Measurements from ENCODE around the gene TUBB2B.
A peak's percentile ranks its signal among the peaks of the same experiment; 100 is the strongest.

Gene TUBB2B

DNA sequence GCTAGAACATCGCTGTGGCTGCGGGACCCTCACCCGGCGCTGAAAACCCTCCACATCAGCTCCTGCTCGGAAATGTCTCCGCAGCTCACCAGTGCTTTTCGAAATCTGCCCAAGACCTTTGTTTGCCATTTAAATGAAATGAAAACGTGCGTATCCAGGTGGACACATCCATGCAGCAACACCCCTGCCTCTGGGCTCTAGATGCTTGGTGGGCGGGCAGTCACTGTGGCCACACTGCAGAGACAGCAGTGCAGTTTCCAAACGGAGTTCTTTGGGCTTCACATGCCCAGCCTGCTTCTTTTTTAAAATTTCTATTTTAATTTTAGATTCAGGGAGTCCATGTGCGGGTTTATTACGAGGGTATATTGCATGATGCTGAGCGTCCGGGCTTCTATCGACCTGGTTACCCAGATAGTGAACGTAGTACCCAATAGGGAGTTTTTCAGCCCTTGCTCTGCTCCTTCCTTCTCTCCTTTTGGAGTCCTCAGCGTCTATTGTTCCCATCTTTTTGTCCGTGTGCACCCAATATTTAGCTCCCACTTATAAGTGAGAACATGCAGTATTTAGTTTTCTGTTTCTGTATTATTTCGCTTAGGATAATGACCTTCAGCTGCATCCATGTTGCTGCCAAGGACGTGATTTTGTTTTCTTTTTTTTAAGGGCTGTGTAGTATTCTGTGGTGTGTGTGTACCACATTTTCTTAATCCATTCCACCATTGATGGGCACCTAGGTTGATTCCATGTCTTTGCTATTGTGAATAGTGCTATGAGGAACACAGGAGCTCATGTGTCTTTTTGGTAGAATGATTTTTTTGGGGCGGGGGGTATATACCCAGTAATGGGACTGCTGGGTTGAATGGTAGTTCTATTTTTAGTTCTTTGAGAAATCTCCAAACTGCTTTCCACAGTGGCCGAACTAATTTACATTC lies 4.8 kb upstream of the TUBB2B start:
- no peak for DNase-seq

DNA sequence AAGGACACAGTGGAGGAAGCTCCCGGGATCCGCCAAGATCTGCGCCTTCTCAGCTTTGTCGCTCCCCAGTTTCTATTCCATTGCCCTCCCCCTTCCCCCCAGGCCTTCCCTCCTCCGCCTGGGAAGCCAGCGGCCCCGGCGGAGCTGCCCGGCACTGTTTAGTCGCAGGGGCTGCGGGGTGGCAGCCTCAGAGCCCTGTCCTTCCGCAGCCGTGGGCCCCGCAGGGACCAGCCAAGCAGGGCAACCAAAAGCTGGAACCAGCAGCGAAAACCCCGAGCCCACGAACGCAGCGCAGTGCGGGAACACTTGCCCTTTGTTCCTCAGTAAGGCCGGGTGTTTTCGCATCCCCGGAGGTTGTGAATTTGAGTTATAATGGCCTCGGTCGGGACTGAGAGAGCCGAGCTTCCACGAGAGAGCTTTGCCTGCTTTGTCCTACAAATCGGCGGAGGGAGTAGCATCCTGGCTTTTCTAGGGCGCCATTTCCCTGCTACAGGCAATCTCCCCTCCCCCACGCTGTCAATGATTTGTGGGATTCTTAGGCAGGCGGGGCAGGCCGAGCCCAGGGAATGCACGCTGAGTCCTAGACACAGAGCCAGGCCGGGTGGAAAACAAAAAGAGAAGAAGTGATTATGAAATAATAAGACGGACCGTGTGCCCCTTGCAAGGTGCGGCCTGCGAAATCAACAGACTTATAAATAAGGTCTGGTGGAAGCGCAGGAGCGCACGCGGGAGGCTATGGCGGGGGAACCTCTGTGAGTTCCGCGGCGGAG lies 4.0 kb upstream of the TUBB2B start:
- DNase-seq, result peak; percentile 78

DNA sequence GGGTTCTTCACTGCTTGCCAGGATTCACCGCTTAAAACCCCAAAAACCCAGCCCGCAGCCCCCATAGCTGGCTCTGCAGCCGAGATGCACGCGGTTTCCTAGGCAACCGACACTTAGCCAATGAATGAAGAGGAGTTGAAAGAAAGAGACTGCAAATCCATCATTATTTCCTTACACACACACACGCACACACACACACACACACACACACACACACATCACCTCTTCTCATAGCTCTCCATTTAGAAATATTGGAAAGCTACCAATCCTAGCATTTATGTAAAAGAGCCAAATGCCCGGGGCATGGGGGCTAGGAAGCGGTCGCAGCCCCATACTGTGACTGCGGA lies 3.4 kb upstream of the TUBB2B start:
- peak; percentile 90 for DNase-seq

DNA sequence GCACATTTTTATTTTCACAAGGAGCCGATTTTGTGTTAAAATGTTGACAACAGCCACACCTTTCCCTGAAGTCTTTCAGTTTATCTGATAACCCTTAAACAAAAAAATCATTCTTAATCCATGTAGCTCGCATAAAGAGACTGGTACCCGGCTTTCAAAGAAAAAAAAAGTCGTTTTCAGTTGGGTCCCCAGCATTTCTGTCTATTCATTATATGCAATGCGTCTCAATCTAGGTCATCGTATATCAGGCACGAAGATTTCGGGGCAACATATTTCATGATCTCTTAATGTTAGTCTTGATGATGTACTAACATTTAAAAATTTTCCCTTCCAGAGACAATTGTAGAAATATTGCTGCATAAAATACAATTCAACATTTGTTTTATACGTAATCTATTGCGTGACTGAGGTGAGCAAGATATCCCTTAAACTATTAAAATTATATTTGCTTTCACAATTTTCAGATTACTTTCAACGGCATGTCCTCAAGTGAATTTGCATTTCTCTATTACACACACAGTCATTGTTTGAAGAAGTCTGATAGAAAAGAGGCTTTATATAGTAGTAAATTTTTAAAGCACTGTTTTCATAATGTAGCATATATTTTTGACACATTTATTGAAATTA lies 2.9 kb upstream of the TUBB2B start:
- DNase-seq, result no peak

DNA sequence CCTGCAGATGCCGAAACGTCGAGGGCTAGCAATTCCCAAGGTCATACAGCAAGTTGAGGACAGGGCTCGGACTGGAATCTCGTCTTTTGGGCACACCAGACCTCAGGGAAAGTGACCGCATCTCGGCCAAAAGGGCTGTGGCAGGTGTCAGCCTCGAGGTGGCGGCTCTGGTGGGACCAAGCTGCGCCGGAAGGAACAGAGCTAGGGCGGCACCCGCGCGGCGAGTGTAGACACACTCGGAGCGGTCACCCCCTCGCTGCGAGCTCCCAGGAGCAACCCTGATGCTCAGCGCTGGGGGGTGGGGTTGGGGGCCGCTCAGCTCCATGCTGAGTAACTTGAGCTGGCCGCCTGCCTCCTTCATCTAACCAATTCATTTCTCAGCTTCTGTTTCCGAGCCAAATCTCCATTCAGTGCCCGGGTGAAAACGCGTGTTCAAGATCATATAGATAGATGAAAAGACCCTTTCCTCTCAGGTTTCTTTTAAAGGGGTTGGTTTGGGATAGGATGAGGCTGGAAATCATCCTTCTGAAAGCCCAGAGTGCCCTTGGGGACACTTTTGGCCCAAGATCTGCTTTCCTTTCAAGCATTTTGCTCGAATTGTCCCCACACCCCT lies 2.2 kb upstream of the TUBB2B start:
- peak; percentile 77 for DNase-seq

DNA sequence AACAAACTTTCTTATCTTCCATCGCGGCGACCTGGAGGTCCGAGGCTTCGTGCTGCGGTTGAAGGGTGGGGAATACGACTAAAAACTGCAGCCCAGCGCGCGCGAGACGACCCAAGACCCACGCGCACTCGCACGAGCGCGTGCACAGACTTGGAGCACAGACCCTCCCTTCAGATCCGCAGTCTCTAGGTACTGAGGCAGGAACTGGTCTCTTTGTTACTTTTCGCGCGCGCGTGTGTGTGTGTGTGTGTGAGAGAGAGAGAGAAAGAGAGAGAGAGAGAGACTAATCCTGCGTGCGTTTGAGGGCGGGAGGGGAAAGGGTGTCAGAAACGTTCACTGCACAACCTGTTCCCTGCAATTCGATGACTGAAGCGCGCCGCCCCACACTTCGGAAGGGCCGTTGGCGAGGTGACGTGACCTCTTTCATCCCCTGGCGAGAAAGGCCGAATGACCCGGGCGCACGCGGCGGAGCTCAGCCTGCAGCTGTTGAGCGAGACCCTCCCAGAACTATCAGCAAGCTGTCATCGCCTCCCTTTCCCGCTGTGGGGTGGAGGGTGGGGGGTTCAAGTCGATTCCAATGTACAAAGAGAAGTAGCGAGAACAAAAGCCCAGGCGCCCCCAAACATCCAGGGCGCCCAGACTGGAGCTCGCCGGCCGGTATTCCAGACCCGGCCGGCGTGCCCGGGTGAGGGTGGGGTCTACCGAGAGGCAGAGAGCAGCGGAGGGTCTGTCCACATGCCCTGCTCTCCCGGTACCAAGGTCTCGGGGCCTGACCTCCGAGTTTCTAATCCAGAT lies 1.5 kb upstream of the TUBB2B start:
- peak; percentile 76 for DNase-seq

DNA sequence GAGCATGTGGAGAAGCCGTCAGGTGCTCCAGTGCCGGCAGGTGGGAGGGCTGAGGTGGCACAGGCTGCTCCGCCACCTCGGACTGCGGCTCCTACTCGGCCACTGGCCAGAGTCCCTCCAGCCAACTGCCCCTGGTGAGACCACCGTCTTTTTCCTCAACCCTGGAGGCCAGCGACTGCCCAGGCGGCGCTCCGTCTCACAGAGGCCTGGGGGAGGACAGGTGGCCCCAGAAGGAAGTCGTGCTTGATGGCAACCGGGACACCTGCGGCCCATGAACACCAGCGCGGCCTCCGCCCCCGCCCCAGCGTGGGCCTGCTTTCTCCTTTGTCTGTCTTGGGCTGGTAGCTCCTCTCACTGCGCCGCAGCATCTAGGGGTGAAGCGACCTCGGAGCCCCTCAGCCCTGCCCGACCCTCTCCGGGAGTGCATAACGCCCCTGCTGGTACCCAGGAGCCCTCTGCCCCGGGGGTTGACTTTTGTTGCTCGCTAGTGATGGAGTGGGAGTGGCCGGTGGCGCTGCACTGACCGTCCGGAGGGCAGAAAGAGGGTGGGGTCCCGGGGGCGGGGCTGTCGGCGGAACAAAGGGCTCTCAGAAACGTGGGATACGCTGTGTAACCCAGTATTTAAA lies 706 bp upstream of the TUBB2B start:
- DNase-seq, result peak; percentile 77

DNA sequence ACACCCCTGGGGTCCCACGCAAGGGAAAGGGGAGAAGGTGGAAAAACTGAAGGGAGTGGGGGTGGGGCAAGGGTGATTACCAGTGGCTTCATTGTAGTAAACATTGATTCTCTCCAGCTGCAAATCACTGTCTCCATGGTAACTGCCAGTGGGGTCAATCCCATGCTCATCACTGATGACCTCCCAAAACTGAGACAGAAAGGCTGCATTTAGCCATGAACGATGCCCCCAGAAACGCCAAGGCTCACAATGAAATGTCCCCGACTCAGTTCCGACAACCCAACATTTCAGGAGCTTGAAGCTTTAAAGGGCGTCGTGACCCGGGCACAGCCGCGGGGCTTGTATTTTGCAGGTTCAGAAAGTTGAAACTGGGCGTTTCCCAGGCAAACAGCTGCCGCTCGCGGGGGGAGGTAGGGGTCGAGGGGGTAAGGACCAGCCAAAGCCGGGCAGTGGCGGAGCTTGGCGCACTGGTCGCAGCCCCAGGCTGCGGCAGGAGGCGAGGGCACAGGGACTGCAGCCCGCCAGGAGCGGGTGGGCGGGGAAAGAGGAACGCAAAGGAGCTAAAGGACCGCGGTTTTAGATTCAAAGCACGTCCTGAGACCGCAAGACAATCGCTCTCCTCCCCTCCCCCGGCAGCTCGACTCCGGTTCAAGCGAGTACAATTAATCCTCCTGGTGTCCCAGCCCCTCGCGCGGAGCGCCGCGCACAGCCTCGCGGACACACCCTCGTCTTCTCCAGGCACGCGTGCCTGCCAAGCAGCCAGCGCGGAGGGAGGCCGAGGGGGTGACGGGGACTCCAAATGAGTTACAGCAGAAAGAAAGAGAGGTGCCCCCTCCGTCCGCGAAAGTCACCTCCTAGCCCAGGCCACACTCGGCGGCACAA lies 731 bp downstream of the TUBB2B start:
- DNase-seq, result peak; percentile 20

DNA sequence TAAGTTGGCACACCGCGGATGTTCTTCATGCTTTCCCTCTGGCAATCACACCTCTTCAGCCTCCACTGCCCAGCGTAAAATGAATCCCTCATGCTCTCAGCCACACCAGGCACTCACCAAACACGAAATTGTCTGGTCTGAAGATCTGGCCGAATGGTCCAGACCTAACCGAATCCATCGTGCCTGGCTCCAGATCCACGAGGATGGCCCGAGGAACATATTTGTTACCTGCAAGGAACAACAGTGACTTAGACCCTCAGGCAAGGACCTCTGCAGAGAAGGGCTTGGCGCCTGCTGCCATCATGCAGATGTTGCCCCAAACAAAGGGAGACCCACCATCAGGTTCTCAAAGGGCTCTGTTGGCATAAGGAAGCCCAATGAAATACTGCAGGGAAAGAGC lies 1.4 kb downstream of the TUBB2B start:
- DNase-seq, result no peak

DNA sequence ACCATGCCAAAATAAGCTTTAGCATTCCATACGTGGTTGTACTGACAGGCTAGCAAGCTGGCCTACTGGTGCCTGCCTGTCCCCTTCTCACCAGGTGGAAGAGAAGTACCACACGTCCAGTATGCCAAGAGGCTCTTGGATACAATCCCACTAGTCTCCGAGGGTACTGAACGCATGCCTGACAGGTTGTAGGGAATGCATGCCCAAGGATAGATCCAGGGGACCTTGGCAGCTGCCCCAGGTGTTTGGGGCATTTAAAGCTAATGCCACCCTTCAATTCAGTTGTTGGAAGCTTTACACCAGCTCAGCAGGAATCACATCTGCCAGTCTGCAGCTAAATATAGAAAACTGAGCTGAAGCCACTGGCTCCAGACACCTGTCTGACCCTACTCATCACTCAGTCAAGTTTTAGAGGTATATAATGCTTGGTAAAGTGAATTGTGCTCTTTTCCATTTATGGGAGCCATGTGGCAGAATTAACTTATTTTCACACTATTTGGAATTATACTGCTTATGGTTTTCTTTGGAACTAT lies 4.9 kb downstream of the TUBB2B start:
- no peak for DNase-seq

DNA sequence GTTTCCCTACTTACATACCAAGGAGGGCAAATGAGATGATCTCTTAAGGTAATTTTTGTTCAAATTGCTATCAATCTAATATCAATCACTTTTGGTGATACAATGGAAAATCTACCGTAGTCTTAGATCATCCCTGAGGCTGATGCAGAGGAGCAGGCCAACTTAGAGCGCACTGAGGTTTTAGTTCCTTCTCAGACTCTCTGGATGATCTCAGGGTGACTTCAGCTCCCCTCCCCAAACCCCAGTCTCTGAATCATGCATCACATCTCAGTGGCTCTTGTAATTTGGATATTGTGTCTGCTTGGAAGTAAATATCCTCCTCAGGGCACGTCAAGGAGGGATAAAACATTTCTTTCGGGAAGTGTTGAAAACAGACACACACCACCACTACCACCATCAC lies 5.9 kb downstream of the TUBB2B start:
- no peak for DNase-seq

DNA sequence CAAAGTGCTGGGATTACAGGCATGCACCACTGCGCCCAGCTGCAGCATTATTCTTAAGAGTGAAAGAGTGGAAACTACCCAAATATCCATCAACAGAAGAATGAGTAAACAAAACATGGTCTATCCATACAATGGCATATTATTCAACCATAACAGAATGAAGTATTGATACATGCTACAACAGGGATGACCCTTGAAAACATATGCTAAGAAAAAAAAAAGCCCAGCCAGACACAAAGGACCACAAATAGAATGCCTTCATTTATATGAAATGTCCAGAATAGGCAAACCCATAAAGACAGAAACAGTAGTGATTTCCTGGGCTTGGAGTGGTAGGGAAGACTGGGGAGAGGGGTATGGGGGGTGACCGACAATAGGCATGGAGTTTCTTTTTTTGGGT lies 7.1 kb downstream of the TUBB2B start:
- DNase-seq, result no peak

DNA sequence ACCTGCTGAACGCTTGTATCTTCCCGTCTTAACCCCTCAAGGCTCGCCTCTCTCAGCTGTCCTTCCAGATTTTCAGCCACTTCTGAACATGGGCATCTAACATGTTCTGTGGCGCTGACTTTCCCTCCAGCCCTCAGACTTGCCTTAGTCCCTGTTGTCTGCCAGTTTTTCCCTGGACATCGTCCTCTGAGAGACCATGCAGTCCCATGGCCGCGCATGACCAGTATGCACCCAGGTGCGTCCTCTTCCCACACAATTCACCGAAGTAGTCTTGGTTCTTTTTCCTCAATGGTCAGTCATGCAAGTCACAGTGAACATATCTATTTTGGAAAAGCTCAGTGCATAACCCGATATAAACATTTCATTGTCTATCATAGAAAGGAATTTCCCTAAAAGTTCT lies 9.2 kb downstream of the TUBB2B start:
- no peak for DNase-seq

DNA sequence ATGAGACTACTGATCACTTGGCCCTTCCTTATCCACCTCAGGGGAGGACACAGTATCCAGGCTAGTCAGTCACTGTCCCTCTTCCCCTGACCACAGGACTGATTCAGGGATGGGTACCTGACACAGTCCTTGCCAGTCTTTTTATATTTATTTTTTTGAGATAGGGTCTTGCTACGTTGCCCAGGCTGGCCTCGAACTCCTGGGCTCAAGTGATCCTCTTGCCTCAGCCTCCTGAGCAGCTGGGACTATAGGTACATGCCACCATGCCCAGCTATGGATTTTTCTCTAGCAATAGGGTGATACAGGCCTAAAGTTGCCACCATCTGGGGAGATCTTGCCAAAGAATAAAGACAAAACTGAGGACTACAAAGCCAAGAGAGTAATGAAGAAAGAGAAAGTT lies 10.2 kb downstream of the TUBB2B start:
- DNase-seq, result no peak

DNA sequence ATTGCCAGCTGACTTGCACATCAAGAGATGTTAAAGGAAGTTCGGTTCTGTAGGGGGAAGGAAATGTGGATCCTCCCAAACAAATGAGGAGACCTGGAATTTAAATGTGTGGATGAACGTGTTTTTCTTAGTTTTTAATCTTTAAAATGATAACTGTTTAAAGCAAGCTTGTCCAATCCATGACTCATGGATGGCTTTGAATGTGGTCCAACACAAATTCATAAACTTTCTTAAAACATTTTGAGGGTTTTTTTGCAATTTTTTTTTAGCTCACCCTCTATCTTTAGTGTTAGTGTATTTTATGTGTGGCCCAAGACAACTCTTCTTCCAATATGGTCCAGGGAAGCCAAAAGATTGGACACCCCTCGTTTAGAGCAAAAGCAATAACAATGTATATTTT lies 12.6 kb downstream of the TUBB2B start:
- no peak for DNase-seq

DNA sequence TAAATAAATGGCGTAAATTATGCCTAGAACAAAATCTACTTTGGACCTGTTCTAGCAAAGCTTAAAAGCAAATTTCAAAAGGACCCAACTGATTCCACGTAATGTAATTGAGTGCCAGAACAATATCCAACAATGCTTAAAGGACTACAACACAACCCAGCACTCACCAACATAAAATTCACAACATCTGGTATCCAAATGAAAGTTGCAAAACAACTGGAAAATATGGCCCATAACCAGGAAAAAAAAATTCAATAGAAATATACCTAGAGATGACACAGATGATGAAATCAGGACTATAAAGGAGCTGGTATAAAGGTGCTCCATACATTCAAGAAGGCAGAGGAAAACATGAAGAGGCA lies 14.1 kb downstream of the TUBB2B start:
- no peak for DNase-seq

DNA sequence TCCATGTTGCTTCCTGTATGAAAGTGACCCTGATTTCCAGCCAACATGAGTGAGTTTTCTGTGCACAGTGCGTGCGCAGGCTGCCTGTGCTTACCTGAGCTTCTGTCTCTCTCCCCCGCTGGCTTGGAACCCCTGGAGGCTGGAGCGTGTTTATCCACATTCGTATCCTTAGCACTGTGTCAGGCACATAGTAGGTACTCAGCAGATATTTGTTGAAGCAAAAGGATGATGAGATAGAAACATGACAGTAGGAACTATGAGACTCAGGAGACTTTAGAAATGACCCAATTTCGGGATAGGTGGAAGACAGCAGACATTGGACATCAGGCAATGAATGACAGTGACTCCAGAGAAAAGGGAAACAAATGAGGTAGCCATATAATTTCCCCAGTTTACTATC lies 15.2 kb downstream of the TUBB2B start:
- DNase-seq, result no peak

DNA sequence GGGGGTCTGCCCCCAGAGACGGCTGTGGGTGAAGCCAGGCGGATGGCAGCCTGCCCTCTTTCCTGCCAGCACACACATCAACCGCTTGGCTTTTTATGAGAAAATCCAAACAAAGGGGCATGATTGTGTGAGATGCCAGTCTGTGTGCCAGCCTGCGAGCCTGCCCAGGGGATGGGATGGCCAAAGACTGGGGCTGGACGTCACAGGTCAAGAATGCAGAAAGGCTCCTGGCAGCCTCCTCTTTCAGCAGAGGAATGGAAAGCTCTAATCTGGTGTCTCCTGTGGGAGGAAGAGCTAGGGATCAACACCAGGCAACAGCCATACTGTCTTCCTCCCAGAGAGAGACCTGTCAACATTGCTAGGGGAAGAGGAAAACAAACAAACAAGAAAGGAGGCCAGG lies 15.8 kb downstream of the TUBB2B start:
- DNase-seq, result no peak

DNA sequence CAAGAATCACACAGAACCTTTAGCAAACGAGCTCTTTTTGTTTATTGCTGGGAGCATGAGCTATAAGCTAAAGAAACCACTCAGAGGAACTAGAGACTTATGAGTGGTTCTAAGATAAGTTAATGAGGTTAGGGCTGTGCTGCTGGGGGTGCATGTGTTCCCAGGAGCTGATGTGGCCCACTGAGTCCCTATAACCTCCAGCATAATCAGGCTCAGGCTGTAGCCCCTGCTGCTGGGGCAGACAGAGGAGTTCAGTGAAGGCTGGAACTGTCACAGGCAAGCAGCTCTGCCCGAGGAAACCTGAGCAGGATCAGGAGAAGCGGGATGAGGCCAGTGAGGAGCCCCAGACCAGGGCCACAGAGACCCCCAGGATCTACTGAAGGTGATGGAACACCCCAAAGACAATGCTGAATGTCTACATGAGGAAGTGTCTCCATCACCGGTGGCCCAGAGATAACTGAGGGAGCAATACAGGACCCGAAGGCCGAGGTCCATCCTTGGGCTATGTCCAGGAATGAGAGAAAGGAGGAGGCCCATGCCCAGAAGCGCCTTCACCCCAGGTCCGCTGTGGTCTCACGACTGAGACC lies 17.3 kb downstream of the TUBB2B start:
- no peak for DNase-seq

Measured in NCI-H1436 (cell line).